Neural cell (in vitro differentiated cells): ENCODE measurements around the gene EVA1A. TPM values are rescaled to one million over a fixed set of nuclear protein-coding genes. Genes with fewer than 3 reads are reported as not detected.

Experiments used
- H2AFZ ChIP-seq: fragments of 200-600, 300-800 bp; sonication (generic), shearing (Covaris generic); 2 replicates; pipeline ENCODE4 v1.6.0; 2014; ENCODE audit warnings: low read depth, mild to moderate bottlenecking, antibody characterized with exemption, low read length, moderate library complexity
- H3F3A ChIP-seq: fragments of 200-600 bp; shearing (Covaris generic); 2 replicates; pipeline ENCODE4 v1.6.1; 2016; ENCODE audit warnings: mild to moderate bottlenecking, moderate library complexity, mixed read lengths, antibody characterized with exemption, low read length; ENCODE audit not compliant: insufficient read depth, poor library complexity, severe bottlenecking
- H3K27ac ChIP-seq: fragments of 200-600, 300-800 bp; sonication (generic), shearing (Covaris generic); 2 replicates; pipeline ENCODE4 v1.5.1; 2014; ENCODE audit warnings: mild to moderate bottlenecking, low read length, moderate library complexity
- H3K27me3 ChIP-seq: fragments of 300-800, 200-600 bp; sonication (generic), shearing (Covaris generic); 2 replicates; pipeline ENCODE4 v1.6.0; 2014; ENCODE audit warnings: mild to moderate bottlenecking, low read depth, low read length, moderate library complexity; ENCODE audit not compliant: insufficient read depth
- H3K36me3 ChIP-seq: fragments of 300-800, 200-600 bp; sonication (generic), shearing (Covaris generic); 2 replicates; pipeline ENCODE4 v1.5.1; 2014; ENCODE audit warnings: mild to moderate bottlenecking, antibody characterized with exemption, low read length, moderate library complexity; ENCODE audit not compliant: insufficient read depth
- H3K4me2 ChIP-seq: fragments of 300-800, 200-600 bp; sonication (generic), shearing (Covaris generic); 2 replicates; pipeline ENCODE4 v1.6.0; 2014; ENCODE audit warnings: mild to moderate bottlenecking, low read length
- H3K4me3 ChIP-seq: fragments of 300-800, 200-600 bp; sonication (generic), shearing (Covaris generic); 2 replicates; pipeline ENCODE4 v1.5.1; 2014; ENCODE audit warnings: mild to moderate bottlenecking, low read length, moderate library complexity
- H3K79me2 ChIP-seq: fragments of 200-600 bp; shearing (Covaris generic); replicated peaks from 2 replicates; pipeline ENCODE4 v1.6.0; 2014; ENCODE audit warnings: mild to moderate bottlenecking, low read length, moderate library complexity; ENCODE audit not compliant: insufficient read depth
- H3K9ac ChIP-seq: fragments of 300-800, 200-600 bp; sonication (generic), shearing (Covaris generic); 2 replicates; pipeline ENCODE4 v1.6.1; 2016; ENCODE audit warnings: mild to moderate bottlenecking, low read length, mixed read lengths
- H3K9me2 ChIP-seq: fragments of 200-600 bp; shearing (Covaris generic); 2 replicates; pipeline ENCODE4 v1.6.1; 2016; ENCODE audit warnings: mild to moderate bottlenecking, low read length, mixed read lengths; ENCODE audit not compliant: insufficient read depth
- H3K9me3 ChIP-seq: fragments of 200-600, 300-800 bp; sonication (generic), shearing (Covaris generic); 2 replicates; pipeline ENCODE4 v1.6.1; 2016; ENCODE audit warnings: mild to moderate bottlenecking, mixed run types, low read length, moderate library complexity, mixed read lengths
- H4K20me1 ChIP-seq: fragments of 200-600 bp; shearing (Covaris generic); 2 replicates; pipeline ENCODE4 v1.6.1; 2016; ENCODE audit warnings: mild to moderate bottlenecking, mixed run types; ENCODE audit not compliant: insufficient read depth
- CTCF ChIP-seq: fragments of 450-650 bp; IDR thresholded peaks from 2 replicates; pipeline ENCODE4 v1.5.1; 2014; ENCODE audit warnings: antibody characterized with exemption, mild to moderate bottlenecking, moderate library complexity; ENCODE audit not compliant: poor library complexity, severe bottlenecking
- EP300 ChIP-seq: fragments of 450-650 bp; conservative IDR thresholded peaks from 2 replicates; pipeline ENCODE4 v1.6.1; 2014; ENCODE audit warnings: antibody characterized with exemption, mild to moderate bottlenecking, moderate library complexity; ENCODE audit not compliant: poor library complexity, severe bottlenecking
- EZH2 ChIP-seq: fragments of 200-600, 300-800 bp; shearing (Covaris generic), sonication (generic); IDR thresholded peaks from 2 replicates; pipeline ENCODE4 v1.6.1; 2014; ENCODE audit warnings: antibody characterized with exemption, low read length, borderline replicate concordance, mild to moderate bottlenecking; ENCODE audit not compliant: insufficient read depth, poor library complexity, severe bottlenecking
- MXI1 ChIP-seq: fragments of 450-650 bp; conservative IDR thresholded peaks from 2 replicates; pipeline ENCODE4 v1.6.1; 2014; ENCODE audit warnings: antibody characterized with exemption, mild to moderate bottlenecking; ENCODE audit not compliant: poor library complexity, severe bottlenecking
- POLR2AphosphoS5 ChIP-seq: IDR thresholded peaks from 2 replicates; pipeline ENCODE4 v1.6.1; 2012
- RAD21 ChIP-seq: fragments of 450-650 bp; conservative IDR thresholded peaks from 2 replicates; pipeline ENCODE4 v1.6.1; 2014; ENCODE audit warnings: antibody characterized with exemption, mild to moderate bottlenecking, moderate library complexity
- SMC3 ChIP-seq: fragments of 450-650 bp; conservative IDR thresholded peaks from 2 replicates; pipeline ENCODE4 v1.6.1; 2014; ENCODE audit warnings: antibody characterized with exemption, mild to moderate bottlenecking, moderate library complexity; ENCODE audit not compliant: poor library complexity
- TAF1 ChIP-seq: IDR thresholded peaks from 2 replicates; pipeline ENCODE4 v1.6.1; 2012; ENCODE audit warnings: low read depth
- polyA plus RNA-seq: library from polyadenylated mRNA; depleted of rRNA; stranded (reverse); fragments of >200 nt; gene quantifications from 2 replicates; pipeline ENCODE4 v1.2.3, GENCODE V29; 2014
- TF ChIP-seq, protein P1 (sequence below): IDR thresholded peaks from 2 replicates; pipeline ENCODE4 v1.6.1; 2012; ENCODE audit warnings: borderline replicate concordance

The EVA1A gene
- polyA plus RNA-seq, 1 donor from 2014 or later, result not detected

DNA sequence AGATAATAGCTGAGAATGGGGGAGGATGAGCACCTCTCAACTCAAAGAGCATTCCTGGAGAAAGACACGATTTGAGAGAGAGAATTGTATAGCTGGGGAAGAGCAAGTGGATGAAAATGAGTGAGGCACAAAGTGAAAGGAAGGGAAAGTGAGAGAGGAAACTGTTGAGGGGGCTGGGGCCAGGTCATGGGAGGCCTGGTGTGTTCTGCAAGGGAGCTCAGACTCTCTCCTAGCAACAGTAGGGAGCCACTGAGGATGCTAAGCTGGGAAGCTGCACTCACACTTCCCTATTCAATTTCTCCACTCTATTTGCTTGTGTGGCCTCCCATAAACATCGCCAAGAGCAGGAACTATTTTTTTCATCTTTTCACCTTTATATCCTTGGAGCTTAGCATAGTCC is 14.8 kb downstream of the EVA1A start:
- Histone ChIP-seq H3K79me2 (no peaks in the 10 kb centered on the region), H3K27me3 (no peaks in the 10 kb centered on the region), H3K36me3 (no peaks in the 10 kb centered on the region), H3K27ac (no peak overlapping the region), H3F3A (no peaks in the 10 kb centered on the region), H3K9ac (no peak overlapping the region), H3K4me2 (no peak overlapping the region), H3K4me3 (no peak overlapping the region), H4K20me1 (no peaks in the 10 kb centered on the region), H3K9me2 (no peaks in the 10 kb centered on the region), H2AFZ (no peak overlapping the region), H3K9me3 (no peaks in the 10 kb centered on the region)
- TF ChIP-seq CTCF (no peak), EZH2 (no peak)

DNA sequence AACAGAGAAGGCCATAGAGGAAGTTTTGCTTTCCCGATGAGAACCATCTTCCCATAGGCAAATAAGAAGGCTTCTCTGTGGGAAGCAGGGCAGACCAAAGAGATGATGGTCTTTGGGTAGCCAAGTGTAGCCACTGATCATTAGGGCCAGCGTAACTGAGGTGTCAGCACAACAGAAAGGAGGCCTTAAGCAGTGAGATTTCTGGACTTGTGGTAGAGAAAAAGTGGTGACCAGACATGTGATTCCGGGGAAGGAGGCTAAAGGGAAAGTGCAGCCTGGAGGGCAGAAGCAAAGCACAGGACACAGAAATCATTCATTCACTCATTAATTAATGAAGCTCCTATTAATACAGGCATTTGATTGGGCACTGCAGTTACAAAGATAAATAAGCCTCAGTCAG is 15.4 kb downstream of the EVA1A start:
- no peak overlapping the region for H2AFZ ChIP-seq
- TF ChIP-seq CTCF (no peak), EZH2 (no peak), TAF1 (no peak), SMC3 (no peak), MXI1 (no peak), EP300 (no peak), RAD21 (no peak), POLR2AphosphoS5 (no peak)
- TF ChIP-seq, protein P1, sequence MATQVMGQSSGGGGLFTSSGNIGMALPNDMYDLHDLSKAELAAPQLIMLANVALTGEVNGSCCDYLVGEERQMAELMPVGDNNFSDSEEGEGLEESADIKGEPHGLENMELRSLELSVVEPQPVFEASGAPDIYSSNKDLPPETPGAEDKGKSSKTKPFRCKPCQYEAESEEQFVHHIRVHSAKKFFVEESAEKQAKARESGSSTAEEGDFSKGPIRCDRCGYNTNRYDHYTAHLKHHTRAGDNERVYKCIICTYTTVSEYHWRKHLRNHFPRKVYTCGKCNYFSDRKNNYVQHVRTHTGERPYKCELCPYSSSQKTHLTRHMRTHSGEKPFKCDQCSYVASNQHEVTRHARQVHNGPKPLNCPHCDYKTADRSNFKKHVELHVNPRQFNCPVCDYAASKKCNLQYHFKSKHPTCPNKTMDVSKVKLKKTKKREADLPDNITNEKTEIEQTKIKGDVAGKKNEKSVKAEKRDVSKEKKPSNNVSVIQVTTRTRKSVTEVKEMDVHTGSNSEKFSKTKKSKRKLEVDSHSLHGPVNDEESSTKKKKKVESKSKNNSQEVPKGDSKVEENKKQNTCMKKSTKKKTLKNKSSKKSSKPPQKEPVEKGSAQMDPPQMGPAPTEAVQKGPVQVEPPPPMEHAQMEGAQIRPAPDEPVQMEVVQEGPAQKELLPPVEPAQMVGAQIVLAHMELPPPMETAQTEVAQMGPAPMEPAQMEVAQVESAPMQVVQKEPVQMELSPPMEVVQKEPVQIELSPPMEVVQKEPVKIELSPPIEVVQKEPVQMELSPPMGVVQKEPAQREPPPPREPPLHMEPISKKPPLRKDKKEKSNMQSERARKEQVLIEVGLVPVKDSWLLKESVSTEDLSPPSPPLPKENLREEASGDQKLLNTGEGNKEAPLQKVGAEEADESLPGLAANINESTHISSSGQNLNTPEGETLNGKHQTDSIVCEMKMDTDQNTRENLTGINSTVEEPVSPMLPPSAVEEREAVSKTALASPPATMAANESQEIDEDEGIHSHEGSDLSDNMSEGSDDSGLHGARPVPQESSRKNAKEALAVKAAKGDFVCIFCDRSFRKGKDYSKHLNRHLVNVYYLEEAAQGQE, result no peak
- no peaks in the 10 kb centered on the region for H3K36me3 ChIP-seq
- no peaks in the 10 kb centered on the region for H3K9me3 ChIP-seq
- no peak overlapping the region for H3K27ac ChIP-seq
- H3K9me2 ChIP-seq, result no peaks in the 10 kb centered on the region
- H3K4me3 ChIP-seq, result no peak overlapping the region
- H3K27me3 ChIP-seq, result no peaks in the 10 kb centered on the region
- H3K4me2 ChIP-seq, result no peak overlapping the region
- H4K20me1 ChIP-seq, result no peaks in the 10 kb centered on the region
- no peak overlapping the region for H3K9ac ChIP-seq
- H3K79me2 ChIP-seq, result no peaks in the 10 kb centered on the region
- H3F3A ChIP-seq, result no peaks in the 10 kb centered on the region
